NB4 (cell line): ENCODE measurements around the gene NAXD.

Experiments
- DNase-seq: peaks from one replicate; pipeline ENCODE4 v3.0.0; 2010; ENCODE audit warnings: low read depth
- H3K4me3 ChIP-seq: one replicate; pipeline ENCODE4 v1.5.1; 2011; ENCODE audit warnings: mild to moderate bottlenecking, low read depth, low read length, moderate library complexity
- MYC ChIP-seq: IDR thresholded peaks from 2 replicates; pipeline ENCODE4 v1.6.1; 2011; ENCODE audit warnings: low read depth, low read length
- POLR2A ChIP-seq: IDR thresholded peaks from 2 replicates; pipeline ENCODE4 v1.6.1; 2011; ENCODE audit warnings: mild to moderate bottlenecking; ENCODE audit not compliant: insufficient read length; ENCODE audit errors: extremely low read depth
- TF ChIP-seq, protein P1 (sequence below): IDR thresholded peaks from 2 replicates; pipeline ENCODE4 v1.6.1; 2011; ENCODE audit warnings: low read depth, low read length
- TF ChIP-seq, protein P2 (sequence below): IDR thresholded peaks from one replicate; pipeline ENCODE4 v1.5.1; 2012; ENCODE audit warnings: low read depth, low read length

Gene NAXD

DNA sequence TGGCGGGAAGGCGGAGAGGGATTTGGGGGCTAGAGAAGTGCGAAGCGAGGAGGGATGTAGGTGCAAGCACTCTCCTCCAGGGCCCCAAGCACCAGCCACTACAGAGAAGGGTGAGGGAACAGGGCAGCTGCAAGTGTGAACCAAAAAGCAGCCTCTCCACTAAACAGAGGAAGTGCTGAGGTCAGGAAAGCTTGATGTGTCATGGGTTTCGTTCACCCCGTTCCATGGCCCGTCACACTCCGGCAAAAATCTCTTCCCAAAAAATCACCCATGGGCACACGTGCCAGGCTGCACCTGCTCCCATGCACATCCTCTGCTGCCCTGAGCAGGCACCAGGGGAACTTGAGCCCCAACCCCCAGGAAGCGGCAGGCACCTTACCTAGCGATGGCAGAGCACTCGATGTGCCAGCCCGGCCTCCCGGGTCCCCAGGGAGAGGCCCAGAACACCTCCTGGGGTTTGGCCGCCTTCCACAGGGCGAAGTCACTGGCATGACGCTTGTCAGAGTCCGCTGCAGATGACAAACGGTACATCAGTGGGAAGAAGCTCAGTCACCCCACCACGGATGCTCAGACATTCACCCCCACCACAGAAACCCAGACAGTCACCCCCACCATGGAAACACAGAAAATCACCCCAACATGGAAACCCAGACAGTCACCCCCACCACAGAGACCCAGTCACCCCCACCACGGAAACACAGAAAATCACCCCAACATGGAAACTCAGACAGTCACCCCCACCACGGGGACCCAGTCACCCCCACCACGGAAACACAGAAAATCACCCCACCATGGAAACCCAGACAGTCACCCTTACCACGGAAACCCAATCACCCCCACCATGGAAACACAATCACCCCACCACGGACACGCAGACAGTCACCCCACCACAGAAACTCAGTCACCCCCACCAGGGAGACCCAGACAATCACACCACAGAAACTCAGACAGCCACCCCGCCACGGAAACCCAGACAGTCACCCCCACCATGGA, 61.5 kb downstream of the NAXD start:
- no peak for TF ChIP-seq POLR2A
- no peak for TF ChIP-seq MYC
- TF ChIP-seq, protein P1, sequence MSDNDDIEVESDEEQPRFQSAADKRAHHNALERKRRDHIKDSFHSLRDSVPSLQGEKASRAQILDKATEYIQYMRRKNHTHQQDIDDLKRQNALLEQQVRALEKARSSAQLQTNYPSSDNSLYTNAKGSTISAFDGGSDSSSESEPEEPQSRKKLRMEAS: no peak
- TF ChIP-seq, protein P2, sequence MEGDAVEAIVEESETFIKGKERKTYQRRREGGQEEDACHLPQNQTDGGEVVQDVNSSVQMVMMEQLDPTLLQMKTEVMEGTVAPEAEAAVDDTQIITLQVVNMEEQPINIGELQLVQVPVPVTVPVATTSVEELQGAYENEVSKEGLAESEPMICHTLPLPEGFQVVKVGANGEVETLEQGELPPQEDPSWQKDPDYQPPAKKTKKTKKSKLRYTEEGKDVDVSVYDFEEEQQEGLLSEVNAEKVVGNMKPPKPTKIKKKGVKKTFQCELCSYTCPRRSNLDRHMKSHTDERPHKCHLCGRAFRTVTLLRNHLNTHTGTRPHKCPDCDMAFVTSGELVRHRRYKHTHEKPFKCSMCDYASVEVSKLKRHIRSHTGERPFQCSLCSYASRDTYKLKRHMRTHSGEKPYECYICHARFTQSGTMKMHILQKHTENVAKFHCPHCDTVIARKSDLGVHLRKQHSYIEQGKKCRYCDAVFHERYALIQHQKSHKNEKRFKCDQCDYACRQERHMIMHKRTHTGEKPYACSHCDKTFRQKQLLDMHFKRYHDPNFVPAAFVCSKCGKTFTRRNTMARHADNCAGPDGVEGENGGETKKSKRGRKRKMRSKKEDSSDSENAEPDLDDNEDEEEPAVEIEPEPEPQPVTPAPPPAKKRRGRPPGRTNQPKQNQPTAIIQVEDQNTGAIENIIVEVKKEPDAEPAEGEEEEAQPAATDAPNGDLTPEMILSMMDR: no peak
- no peak for DNase-seq
- no peak overlapping the region for H3K4me3 ChIP-seq

DNA sequence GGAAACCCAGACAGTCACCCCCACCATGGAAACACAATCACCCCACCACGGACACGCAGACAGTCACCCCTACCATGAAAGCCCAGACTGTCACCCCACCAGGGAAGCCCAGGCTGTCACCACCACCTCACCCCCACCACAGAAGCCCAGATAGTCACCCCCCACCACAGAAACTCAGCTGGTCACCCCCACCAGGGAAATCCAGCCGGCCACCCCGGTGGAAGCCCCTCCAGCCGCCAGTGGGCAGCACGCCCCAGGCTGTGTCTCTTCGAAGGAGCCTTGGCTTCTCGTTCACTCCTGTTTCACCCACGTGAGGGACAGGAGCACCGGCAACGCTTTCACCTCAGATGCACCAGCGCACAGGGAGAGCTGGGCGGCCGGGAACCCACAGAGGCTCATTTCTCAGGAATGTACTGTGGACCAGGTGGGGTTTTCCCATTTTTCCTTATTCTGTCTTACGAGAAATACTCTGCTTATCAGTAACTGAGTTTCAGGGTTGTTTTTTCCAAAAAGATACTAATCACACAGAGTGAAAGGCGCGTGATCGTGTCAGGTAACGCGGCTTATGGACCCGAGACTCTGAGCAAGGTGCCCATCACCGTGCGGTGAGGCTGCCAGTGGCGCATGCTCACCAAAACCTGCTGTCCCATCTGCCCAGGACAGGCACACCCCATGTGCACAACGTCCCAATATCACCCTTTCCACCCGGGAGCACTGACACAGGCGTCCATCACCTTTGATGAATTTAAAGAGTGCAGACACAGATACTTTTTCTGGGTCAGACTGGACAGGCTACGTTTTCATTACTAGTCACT, 62.6 kb downstream of the NAXD start:
- H3K4me3 ChIP-seq: no peak overlapping the region
- DNase-seq: no peak
- TF ChIP-seq, protein P2: no peak
- no peak for TF ChIP-seq POLR2A
- no peak for TF ChIP-seq MYC
- TF ChIP-seq, protein P1: no peak

DNA sequence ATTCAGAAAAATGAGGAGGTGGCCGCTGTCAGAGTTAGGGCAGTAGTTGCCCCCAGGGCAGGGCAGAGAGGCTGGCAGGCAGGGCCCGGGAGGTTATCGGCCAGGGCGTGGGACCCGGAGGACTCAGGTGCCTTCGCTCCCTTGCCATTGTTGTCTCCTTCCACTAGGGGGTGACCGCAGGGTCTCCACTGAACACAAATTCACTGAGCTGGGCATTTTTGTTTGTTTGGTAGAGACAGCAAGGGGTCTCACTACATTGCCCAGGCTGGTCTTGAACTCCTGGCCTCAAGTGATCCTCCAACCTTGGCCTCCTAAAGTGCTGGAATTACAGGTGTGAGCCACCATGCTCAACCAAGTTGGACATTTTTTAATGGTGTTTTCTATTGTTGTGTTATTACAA, 65.5 kb downstream of the NAXD start:
- TF ChIP-seq, protein P2: peak; percentile 49
- TF ChIP-seq, protein P1: no peak
- DNase-seq: peak; percentile 40
- H3K4me3 ChIP-seq: no peak overlapping the region

DNA sequence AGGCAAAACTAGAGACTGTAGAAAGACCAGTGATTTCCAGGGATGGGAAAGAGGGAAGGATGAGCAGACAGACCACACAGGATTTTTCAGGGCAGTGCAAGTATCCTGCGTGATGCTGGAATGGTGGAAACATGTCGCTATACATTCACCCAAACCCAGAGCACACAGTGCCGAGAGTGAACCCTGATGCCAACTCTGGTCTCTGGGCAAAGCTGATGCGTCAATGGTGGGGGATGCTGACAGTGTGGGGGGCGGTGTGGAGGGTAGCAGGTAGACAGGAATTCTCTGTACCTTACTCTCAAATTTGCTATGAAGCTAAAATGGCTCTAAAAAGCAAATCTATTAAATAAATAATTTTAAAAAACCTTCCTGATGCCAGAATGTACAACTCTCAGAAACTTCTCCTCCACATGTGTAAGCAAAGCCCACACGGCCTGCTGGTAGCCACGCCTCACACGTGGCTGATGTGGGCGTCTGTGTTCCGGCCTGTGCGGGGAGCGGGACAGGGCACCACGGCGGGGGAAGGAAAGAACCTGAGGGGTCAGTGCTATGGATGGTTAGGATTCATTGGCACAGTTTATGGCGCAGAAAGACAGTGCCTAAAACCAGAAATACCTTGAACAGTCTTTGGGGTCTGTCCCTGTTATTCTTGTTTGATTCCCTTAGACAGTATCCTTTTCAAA, 66.7 kb downstream of the NAXD start:
- TF ChIP-seq POLR2A (no peak), MYC (no peak)
- TF ChIP-seq, protein P1: no peak
- TF ChIP-seq, protein P2: no peak
- DNase-seq: no peak

DNA sequence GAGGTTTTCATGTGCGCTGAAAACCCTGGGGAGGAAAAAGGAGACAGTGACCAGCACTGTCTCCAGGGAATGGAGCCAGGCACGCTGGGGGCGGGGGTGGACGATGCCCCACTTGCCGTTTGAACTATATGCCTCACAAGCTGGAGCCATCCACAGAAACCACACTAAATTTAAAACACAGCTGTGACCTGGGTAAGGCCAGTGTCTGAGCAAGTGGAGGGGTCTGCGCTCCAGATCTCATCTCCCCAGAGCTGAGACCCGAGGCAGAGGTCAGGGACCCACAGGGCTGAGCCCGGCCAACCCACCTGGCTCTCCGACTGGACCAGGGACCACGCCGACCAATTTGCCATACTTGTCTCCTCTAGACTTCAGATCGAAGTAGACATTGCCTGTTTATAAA, 67.4 kb downstream of the NAXD start:
- no peak for DNase-seq
- H3K4me3 ChIP-seq: no peak overlapping the region
- TF ChIP-seq MYC (no peak), POLR2A (no peak)

More for the DNA sequence above, 66.7 kb downstream of the NAXD start:
- no peak overlapping the region for H3K4me3 ChIP-seq
